Measurements from ENCODE around the gene ZNF738. TPM values are rescaled to one million over a fixed set of nuclear protein-coding genes. Genes with fewer than 3 reads are reported as not detected.
A peak's percentile ranks its signal among the peaks of the same experiment; 100 is the strongest.

The ZNF738 gene
- total RNA-seq, 1 donor = 2.9 TPM

GRCh38 chr19:21352830-21353229 lies 6.0 kb upstream of the ZNF738 start:
- no peaks in the 10 kb centered on the region for H4K20me1 ChIP-seq (ENCODE audit: insufficient read depth, low read length)
- no peak overlapping the region for H3K4me3 ChIP-seq (ENCODE audit: insufficient read depth, low read length)
- H3K79me2 ChIP-seq (ENCODE audit: insufficient read depth, low read length) = no peaks in the 10 kb centered on the region
- no peaks in the 10 kb centered on the region for H3K27me3 ChIP-seq (ENCODE audit: insufficient read depth, low read length)
- DNase-seq (ENCODE audit: insufficient read length, low spot score, missing footprints) = no peak
- no peak overlapping the region for H3K27ac ChIP-seq (ENCODE audit: low read depth, low read length)
- no peak for TF ChIP-seq CTCF (IDR thresholded peaks at IDR 0.05; ENCODE audit: extremely low read depth, low read depth, low read length)
- H2AFZ ChIP-seq (ENCODE audit: low read length) = no peak overlapping the region
- H3K9me3 ChIP-seq (ENCODE audit: low read depth, low read length) = no peaks in the 10 kb centered on the region
- H3K4me2 ChIP-seq (ENCODE audit: insufficient read depth, low read length) = no peak overlapping the region
- no peaks in the 10 kb centered on the region for H3K4me1 ChIP-seq (ENCODE audit: insufficient read depth, low read length)
- no peaks in the 10 kb centered on the region for H3K36me3 ChIP-seq (ENCODE audit: insufficient read depth, low read length)

- Histone ChIP-seq H3K4me2 (ENCODE audit: insufficient read depth, low read length) (no peak overlapping the region), H3K79me2 (ENCODE audit: insufficient read depth, low read length) (peaks cover 21% of the 10 kb centered on the region), H3K27ac (ENCODE audit: low read depth, low read length) (no peak overlapping the region), H3K4me3 (ENCODE audit: insufficient read depth, low read length) (no peak overlapping the region), H3K4me1 (ENCODE audit: insufficient read depth, low read length) (peaks cover 6% of the 10 kb centered on the region), H3K36me3 (ENCODE audit: insufficient read depth, low read length) (peaks cover 14% of the 10 kb centered on the region), H3K27me3 (ENCODE audit: insufficient read depth, low read length) (no peaks in the 10 kb centered on the region), H2AFZ (ENCODE audit: low read length) (no peak overlapping the region), H4K20me1 (ENCODE audit: insufficient read depth, low read length) (no peaks in the 10 kb centered on the region), H3K9me3 (ENCODE audit: low read depth, low read length) (no peaks in the 10 kb centered on the region)
- TF ChIP-seq CTCF (IDR thresholded peaks at IDR 0.05; ENCODE audit: extremely low read depth, low read depth, low read length) = no peak
- peak; percentile 1 for DNase-seq (ENCODE audit: insufficient read length, low spot score, missing footprints)
Measured at GRCh38 chr19:21362291-21362690, 3.5 kb downstream of the ZNF738 start.

- no peak for TF ChIP-seq CTCF (IDR thresholded peaks at IDR 0.05; ENCODE audit: extremely low read depth, low read depth, low read length)
- no peak for DNase-seq (ENCODE audit: insufficient read length, low spot score, missing footprints)
- no peak overlapping the region for H3K4me3 ChIP-seq (ENCODE audit: insufficient read depth, low read length)
- H3K4me2 ChIP-seq (ENCODE audit: insufficient read depth, low read length) = no peak overlapping the region
- no peaks in the 10 kb centered on the region for H3K27me3 ChIP-seq (ENCODE audit: insufficient read depth, low read length)
- peaks cover 4% of the 10 kb centered on the region for H3K36me3 ChIP-seq (ENCODE audit: insufficient read depth, low read length)
- no peaks in the 10 kb centered on the region for H3K79me2 ChIP-seq (ENCODE audit: insufficient read depth, low read length)
- H3K4me1 ChIP-seq (ENCODE audit: insufficient read depth, low read length) = no peaks in the 10 kb centered on the region
- H2AFZ ChIP-seq (ENCODE audit: low read length) = no peak overlapping the region
- peaks cover 8% of the 10 kb centered on the region for H3K9me3 ChIP-seq (ENCODE audit: low read depth, low read length)
- no peaks in the 10 kb centered on the region for H4K20me1 ChIP-seq (ENCODE audit: insufficient read depth, low read length)
- no peak overlapping the region for H3K27ac ChIP-seq (ENCODE audit: low read depth, low read length)
Measured at GRCh38 chr19:21383980-21384582, 25.3 kb downstream of the ZNF738 start.

GRCh38 chr19:21396121-21396520 lies 37.3 kb downstream of the ZNF738 start:
- no peak for DNase-seq (ENCODE audit: insufficient read length, low spot score, missing footprints)
- peak overlapping the region; percentile 56 for H2AFZ ChIP-seq (ENCODE audit: low read length)
- TF ChIP-seq CTCF (IDR thresholded peaks at IDR 0.05; ENCODE audit: extremely low read depth, low read depth, low read length) = no peak
- H3K9me3 ChIP-seq (ENCODE audit: low read depth, low read length) = peaks cover 2% of the 10 kb centered on the region
- H3K27me3 ChIP-seq (ENCODE audit: insufficient read depth, low read length) = no peaks in the 10 kb centered on the region
- no peak overlapping the region for H3K4me3 ChIP-seq (ENCODE audit: insufficient read depth, low read length)
- H3K4me2 ChIP-seq (ENCODE audit: insufficient read depth, low read length) = no peak overlapping the region
- H3K36me3 ChIP-seq (ENCODE audit: insufficient read depth, low read length) = peaks cover 4% of the 10 kb centered on the region
- no peak overlapping the region for H3K27ac ChIP-seq (ENCODE audit: low read depth, low read length)
- H4K20me1 ChIP-seq (ENCODE audit: insufficient read depth, low read length) = no peaks in the 10 kb centered on the region
- H3K79me2 ChIP-seq (ENCODE audit: insufficient read depth, low read length) = peaks cover 22% of the 10 kb centered on the region
- peaks cover 11% of the 10 kb centered on the region for H3K4me1 ChIP-seq (ENCODE audit: insufficient read depth, low read length)

Measured in osteoblast (primary cell).